ENCODE results near the gene MGMT.

Gene MGMT

DNA sequence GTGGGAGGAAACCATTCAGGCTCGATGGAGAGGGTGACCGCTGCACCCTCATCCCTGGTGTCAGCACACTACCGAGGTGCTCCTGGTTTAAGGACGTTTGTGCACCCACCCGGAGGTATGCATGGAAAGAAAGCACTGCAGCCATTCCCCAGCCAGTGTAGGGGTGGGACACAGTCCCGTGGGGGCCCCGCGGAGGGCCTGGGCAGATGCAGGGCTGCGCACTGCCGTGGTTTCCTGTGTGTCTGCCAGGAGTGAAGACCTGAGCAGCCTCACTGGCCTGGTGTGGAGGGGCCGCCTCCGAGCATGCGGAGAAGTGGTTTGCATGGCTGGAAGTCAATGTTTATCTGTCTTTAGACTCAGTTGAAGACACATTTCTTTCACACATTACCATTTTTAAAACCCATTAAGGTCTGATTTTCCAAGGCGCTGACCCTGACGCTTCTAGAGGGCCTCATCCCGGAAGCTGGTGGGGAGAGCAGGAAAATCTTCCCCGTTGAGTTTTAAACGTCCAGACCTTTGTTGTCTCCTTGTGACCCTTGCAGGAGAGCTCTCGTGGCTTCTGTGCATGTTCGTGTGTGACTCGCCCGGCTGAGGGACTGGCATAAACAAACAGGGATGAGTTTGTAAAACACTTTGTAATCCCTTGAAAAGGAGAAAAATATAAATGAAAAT lies 188.1 kb downstream of the MGMT start:
- no peak for DNase-seq (ENCODE audit: low spot score)

DNA sequence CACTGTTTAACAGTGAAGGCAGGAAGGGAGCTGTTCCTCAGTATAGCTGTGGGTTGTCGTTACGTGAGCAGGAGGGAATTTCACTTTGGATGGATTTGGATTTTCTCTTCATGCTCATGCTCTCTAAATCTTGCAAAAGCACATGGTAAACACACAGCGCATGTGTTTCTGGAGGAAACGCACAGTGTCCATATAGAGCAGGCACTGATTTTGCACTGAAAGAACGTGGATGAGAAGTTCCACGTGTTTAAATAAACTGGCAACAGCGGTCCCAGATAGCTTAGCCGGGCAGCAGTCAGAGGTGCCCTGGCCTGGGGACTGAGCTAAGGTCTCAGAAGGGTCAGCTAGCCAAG lies 188.6 kb downstream of the MGMT start:
- no peak for DNase-seq (ENCODE audit: low spot score)

DNA sequence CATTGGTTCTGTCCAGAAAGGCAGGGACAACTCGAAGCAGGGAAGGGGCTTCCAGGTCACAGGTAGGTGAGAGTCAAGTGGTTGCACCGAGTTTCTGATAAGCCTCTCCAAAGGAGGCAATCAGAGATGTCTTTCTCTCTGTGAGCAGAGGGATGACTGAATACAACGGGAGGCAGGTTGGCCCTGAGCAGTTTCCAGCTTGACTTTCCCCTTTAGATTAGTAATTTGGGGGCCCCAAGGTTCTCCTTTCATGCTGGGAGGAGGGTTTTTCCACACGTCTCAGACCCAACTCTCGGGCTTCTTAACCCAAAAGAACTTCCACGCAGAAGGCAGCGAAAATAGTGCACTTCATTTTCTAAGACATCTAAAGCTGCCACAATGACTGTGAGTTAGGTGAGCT lies 189.6 kb downstream of the MGMT start:
- no peak for DNase-seq (ENCODE audit: low spot score)

DNA sequence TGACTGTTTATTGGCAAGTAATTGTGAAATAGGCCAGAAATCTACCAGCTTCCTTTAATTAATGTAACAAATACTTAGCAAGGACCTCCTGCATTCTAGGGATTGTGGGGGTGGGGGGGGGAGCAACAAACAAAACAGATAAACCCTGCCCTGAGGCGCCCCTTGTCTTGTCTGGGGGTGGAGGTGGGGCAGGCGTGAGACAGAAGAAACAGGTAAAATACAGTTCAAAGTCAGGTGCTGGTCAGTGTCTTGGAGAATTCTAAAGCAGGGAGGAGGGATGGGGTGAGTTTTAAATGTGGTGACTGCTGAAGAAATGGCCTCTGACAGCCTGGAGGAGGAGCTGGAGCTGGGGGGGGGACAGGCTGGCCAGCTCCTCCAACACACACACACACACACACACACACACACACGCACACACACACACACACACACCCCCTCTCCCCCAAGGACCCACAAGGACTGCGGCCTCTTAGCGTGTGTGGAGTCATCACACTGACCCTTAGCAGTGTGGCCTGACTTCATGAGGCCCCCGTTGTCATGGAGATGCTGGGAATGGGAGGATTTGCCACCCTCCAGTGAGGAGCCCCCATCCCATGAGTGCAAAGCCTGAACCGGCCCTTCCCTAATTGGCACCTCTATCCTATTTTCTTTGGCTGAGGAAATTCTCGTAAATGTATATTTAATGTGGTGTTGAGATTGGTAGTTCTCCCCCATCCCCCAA lies 190.4 kb downstream of the MGMT start:
- DNase-seq (ENCODE audit: low spot score) = no peak

DNA sequence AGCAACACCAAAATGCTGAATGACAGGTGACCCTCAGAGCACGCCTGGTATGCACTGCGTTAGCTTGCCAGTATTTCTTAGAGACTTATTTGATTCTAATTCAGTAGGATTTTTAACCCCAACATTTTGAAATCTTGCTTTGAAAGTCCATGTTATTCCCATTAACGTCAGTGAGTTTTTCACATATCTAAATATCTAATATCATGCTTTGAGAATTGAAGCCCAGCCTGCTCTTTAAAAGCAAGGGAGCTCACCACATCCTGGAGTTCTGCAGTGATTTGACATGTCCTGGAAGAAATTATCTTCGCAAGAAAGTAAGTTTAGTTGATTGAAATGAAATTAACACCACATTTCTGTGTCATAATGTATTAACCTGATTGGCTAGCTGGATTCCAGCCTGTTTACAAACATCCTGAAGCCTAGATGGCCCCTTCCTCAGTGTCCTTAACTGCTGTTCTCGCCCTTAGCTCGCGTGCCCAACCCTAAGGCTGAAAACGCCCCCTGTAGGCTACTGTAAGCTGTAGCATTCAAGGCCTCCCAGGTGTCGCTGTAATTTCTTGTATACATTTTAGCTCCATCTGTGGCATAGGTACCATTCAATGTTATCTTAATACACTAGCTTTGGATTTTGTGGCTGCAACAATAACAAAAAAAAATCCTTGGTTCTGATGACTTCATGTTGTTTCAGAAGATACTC lies 191.5 kb downstream of the MGMT start:
- no peak for DNase-seq (ENCODE audit: low spot score)

DNA sequence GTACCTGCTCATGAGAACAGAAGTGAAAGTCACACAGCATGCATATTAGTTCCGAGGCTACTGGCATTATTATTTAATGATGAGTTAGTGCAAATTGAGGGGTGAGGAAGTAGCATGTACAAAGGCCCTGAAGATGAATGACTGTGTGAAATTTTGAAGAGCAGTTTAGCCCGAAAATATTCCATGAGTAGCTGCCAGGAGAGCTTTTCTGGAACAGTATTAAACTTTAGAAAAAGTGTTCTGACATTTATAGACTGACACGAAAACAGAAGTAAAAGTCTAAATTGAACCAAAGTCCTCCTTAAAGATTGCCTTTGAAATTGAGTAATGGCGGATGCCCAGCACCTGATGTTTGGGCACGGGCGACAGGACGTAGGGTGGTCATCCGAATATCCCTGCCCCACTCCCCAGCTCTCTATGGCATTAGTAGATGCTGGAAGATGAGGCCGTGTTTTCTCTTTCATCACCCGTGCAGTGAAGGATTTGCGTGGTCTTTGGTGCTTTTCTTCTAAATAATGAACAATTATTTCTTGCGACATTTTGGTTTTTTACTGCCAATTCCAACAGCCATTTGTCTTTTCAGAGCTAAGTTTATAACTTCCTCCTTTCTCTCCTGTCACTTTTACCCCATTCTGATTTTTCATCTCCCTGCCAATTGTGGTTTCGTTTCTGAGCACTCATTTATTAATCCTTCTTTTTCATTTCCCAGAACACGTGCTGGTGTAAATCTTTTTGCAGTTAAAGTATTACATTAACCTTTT lies 192.6 kb downstream of the MGMT start:
- no peak for DNase-seq (ENCODE audit: low spot score)

DNA sequence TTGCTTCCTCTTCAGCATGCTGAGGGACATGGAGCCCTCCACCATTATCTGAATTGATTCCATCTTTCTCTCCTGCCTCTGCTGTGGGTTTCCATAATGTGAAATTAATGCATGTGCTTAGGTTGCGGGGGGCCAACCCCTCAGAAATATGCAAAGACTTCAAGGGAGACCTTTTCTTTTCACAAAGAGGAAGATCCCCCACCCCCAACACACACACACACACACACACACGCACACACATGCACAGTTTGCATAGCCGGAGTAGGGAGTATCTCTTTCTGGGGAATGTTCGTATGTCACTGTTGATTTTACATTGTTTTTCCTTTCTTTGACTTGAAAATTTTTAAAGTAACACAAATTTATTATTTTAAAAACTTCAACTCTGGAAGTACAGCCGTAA lies 193.5 kb downstream of the MGMT start:
- DNase-seq (ENCODE audit: low spot score) = no peak

DNA sequence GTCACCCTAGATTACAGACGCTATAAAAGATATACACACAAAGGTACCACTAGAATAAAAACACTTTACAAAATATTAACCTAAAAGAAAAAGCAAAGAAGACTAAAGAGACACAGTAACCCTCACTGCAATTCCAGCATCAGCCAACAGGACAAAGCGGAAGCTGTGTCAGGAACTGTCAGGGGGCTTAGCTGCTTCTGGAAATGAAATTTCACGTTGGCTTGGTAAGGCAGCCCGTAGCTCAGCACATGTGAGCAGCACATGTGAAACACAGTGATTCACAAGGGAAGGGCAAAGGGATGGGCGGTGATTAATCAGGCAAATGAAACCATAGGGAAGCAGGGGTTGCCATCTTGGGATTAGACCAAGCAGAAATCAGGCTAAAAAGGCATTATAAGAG lies 195.4 kb downstream of the MGMT start:
- no peak for DNase-seq (ENCODE audit: low spot score)

DNA sequence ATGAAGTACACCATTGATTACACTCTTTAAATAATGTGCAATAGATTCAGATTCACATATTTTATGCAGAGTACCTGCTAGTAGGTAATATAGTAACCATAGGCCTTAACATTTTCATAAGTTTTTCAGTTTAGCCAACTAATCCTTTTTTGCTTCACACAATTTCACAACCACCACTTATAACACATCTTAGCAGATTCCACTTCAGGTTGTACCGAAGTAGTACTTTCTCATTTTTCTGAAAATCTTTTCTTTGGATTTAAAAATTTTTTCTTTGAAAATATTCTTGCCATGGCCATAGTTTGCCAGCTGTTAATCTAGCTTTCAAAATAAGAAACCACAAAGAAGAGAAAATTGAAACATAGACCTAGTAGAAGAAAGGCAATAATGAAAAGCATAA lies 203.1 kb downstream of the MGMT start:
- no peak for DNase-seq (ENCODE audit: low spot score)

DNA sequence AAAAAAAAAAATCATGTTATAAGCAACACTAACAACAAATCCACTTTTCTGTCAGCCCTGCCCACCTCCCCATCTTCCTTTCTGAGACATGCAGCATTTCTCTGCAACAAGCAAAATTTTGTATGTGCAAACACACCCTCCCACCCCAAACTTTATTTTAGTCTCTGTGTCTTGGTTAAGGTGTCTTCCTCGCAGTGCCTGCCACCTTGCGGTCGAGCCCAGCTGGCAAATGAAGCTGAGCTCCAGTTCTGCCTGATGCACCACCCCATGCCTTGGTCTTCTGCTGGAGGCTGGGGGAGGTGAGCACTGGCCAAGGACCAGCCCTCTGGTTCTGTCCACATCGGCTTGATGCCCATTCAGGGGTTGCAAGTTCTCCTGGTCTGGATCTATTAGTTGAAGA lies 206.3 kb downstream of the MGMT start:
- no peak for DNase-seq (ENCODE audit: low spot score)

DNA sequence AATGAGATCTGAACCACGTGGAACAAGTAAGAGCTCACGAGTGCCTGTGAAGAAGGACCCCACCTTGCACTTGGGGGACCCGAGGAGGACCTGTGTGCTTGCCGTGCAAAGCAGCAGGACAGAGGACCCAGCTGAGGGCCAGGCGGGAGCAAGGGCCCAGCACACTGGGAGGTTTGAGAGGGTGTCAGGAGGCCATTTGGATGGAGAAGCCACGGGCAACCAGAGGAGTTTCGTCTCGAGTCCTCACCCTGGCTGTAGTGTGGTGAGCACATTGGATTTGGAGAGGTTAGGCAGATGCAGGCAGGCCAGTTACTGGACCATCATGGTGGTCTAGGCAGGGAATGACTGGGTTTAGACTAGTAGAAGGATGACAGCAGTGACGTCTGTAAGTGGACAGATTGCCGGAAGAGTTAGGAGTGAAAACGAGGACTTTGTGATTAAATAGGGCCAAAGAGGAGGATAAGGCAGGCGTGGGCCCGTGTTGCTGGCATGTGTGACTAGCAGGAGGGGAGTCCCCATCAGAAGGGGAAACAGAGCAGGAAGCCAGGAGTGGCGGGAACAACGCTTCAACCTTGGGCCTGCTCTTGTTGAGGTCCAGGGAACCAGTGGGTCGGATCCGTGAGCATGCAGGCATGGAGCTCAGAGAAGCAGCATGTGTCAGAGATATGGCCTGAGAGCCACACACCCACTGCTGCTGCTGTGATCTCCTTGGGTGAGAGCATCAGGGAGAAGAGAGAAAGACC lies 208.2 kb downstream of the MGMT start:
- no peak for DNase-seq (ENCODE audit: low spot score)

DNA sequence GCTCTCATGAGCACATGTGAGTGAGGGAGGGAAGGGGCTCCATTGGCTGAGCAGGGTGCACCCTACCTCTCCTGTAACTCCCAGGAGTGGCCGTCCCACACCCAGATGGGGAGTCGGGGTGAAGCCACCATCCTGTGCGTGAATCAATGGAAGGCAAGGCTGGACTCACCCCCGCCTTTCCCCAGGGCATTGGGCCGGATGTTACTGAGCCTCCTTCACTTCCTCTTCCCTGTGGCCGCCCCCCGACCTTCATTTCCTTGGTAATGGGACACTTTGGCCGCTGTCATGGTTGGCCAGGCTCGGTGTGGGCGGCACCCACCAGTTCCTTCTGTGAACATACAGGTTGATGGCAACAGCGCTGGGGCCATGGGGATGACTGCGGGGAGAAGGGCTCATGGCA lies 209.0 kb downstream of the MGMT start:
- DNase-seq (ENCODE audit: low spot score) = no peak

DNA sequence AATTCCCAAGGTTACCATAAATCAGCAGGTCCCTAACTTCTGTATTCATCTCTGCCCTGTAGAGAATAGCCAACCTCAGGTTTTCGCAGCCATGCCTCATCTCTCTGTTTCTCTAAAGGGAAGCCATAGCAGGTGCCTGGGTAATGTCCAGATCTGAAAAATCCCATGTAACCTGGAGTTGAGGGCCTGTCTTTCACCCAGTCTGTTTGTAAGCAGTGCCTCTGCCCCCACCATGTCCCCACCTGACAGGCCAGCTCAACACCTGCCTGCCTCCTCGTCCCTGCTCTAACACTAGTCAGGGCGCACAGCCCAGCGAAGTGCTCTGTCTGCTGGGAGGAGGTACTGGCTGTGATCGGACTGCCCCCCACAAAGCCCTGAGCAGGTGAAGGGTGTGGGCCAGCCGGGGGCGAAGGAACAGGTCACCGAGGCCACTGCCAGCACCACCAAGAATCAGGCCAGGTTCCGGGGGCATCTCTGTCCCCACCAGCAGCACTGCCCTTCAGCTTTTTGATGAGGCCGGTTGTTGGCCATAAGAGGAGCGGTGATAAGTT lies 210.4 kb downstream of the MGMT start:
- no peak for DNase-seq (ENCODE audit: low spot score)

DNA sequence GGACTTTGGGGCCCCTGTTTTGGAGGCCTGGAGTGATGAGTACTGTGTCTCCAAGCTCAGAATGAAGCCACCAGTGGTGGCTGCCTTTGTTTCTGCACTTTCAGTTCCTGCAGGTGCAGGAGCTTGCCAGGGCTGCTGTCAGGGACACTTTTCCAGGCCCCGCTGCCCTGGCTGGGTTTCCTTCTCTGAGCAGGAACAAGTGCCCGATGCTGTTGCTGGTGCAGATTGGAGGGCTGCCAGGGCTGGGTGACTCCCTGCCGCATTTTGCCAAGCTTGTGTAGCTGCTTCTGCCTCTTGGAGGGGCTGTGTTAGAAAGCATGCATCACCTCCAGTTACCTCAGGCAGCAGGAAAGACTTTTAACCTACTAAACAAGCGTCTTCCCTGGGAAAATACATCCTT lies 211.1 kb downstream of the MGMT start:
- no peak for DNase-seq (ENCODE audit: low spot score)

DNA sequence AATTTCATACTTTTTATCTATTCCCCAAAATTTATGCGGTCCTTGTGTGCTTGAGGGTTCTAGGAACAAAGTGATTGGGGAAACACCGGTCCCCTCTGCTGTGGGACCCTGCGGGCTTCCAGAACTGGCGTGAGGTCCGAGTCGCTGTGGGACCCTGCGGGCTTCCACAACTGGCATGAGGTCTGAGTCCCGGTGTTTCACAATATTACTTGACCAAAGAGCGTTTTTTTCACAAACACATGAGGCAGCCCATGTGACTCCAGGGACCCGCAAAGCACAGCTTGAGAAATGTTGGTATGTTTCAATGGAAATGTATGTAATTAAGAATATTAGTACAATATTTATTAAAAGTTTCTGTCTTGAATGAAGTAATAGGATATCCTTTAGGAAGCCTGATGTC lies 212.2 kb downstream of the MGMT start:
- DNase-seq (ENCODE audit: low spot score) = no peak

DNA sequence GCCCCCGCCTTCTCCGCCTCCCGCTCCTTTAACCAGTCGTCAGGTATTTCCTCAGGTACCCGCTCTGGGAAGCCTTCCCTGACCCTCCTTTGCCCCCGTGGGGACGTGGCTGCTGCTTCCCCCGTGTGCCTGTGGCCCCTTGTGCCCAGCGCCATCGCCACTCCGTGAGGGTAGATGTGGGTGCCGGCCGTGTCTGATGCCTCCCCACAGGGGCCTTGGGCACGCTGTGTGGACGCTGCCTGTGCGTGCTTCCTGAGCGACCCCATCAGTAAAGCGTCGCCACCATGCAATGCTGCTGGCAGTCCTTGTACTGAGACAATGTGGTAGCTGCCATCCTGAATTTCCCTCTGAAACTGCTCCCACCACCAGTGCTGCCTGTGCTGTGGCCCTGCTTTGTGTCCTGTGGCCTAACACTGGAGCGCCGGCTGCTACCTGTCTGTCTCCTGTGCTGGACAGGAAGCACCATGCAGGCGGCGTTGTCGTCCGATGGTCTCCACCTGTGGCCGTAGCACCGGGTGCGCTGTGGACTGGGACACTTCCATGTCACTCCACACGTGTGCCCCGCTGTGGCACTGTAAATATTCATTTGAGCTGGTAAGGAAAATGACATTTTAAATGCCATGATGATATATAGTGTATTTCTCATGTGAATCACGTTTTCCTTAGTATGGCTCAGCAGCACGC lies 213.8 kb downstream of the MGMT start:
- no peak for DNase-seq (ENCODE audit: low spot score)

DNA sequence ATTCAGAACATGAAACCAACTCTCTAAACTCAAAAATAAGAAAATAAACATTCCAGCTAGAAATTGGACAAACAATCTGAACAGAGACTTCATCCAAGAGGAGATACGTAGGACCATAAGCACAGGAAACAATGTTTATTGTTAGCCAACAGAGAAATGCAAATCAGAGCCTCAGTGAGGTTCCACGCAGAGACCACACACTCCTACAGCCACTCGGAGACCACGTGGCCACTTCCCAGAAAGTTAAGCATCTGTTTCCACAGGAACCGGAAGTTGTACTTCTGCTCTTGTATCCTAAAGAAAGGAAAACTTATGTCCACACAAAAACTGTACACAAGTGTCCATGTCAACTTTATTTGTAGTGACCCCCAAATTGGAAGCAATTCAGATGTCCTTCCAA lies 214.8 kb downstream of the MGMT start:
- no peak for DNase-seq (ENCODE audit: low spot score)

DNA sequence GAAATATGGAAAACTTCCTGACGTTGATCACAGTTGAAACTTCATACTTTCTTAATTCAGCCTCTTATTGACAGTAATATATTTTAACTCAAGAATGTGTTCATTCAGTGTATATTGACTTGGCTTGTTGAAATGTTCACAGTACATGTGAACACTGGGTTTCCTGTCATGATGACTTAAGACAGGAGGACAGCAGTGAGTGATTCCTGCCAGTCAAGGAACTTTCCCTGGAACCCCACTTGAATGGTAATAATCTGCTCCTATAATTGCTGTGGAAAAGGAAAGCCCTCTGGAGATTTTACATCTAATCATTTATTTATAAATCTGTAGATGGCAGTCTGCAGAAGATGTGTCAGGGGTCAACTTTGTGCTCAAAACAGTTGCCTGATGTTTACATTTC lies 216.5 kb downstream of the MGMT start:
- no peak for DNase-seq (ENCODE audit: low spot score)

DNA sequence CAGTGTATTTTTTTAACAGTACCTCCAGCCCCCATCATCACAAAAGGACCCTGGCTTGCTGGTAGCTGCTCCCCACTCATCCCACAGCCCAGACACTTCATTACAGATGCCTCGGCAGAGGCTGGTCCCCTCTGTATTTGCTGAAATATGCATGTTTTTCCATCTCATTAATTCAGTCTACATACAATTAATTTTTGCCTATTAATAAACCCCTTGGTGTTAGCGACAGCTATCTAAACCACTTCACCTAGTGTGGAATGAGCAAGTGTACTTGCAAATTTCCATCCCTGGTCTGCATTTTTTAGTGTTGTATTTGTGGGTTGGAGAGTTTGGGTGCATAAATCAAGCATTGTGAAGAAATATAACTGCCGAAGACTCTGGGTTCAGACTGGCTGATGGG lies 216.9 kb downstream of the MGMT start:
- no peak for DNase-seq (ENCODE audit: low spot score)

DNA sequence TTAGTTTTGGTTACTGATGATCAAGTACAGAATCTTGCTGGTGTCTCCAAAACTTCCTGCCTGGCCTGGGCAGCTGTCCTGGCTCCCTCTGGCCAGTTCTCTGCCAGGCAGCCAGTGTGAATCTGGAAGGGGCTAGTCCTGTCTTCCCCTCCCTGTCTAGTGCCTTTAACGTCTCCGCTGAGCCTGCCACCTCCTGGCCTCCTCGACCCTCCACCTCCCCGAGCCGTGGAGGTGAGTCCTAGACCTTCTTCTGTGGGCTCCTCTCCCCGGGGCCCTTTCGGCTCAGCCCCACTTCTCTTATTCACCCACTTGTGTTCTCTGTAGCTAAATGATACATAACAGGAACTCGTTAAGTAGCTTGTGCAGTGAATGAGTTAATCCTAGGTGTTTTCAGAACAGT lies 218.2 kb downstream of the MGMT start:
- DNase-seq (ENCODE audit: low spot score) = no peak

DNA sequence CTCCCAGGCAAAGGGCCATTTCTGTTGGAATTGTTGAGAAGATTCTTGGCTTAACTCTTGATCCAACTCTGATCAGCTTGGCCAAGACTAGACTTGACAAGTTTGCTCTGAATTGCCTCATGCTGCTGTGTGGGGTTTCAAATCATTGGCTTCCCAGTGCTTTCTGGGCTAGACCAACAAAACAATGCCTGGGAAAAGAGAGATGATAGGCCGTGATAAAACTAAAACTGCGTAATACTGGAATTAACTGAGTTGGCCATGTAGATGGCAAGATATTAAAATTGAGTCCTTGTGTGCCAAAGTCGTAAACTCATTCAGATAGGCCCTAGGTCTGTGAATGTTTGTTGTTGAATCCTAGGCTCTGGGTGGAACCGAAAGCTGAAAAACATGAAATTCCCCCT lies 222.6 kb downstream of the MGMT start:
- DNase-seq (ENCODE audit: low spot score) = no peak

Measured in hepatic stellate cell (primary cell).